Lower leg skin (tissue), 3 donors: Measurements from ENCODE around the gene RAP1GDS1.
"Not testable (repeated sequence)": the region's sequence is repeated elsewhere in the genome, so short reads cannot be mapped to it uniquely, and the experiment has no call there.

Experiments used
- POLR2A ChIP-seq, 2 donors: fragments of 450-650 bp; IDR thresholded peaks; one replicate each; pipeline ENCODE4 v1.6.1; 2016 to 2017; ENCODE audit warnings: antibody characterized with exemption in 2 of 2, mild to moderate bottlenecking in 1 of 2, moderate library complexity in 1 of 2
- TF ChIP-seq, protein P1 (sequence below), 3 donors: fragments of 450-650 bp; IDR thresholded peaks; one replicate each; pipeline ENCODE4 v1.5.1; 2016; ENCODE audit warnings: antibody characterized with exemption in 3 of 3, mild to moderate bottlenecking in 3 of 3, moderate library complexity in 2 of 3

GRCh38 chr4:98457422-98457821, 196.2 kb downstream of the RAP1GDS1 start:
- TF ChIP-seq, protein P1, sequence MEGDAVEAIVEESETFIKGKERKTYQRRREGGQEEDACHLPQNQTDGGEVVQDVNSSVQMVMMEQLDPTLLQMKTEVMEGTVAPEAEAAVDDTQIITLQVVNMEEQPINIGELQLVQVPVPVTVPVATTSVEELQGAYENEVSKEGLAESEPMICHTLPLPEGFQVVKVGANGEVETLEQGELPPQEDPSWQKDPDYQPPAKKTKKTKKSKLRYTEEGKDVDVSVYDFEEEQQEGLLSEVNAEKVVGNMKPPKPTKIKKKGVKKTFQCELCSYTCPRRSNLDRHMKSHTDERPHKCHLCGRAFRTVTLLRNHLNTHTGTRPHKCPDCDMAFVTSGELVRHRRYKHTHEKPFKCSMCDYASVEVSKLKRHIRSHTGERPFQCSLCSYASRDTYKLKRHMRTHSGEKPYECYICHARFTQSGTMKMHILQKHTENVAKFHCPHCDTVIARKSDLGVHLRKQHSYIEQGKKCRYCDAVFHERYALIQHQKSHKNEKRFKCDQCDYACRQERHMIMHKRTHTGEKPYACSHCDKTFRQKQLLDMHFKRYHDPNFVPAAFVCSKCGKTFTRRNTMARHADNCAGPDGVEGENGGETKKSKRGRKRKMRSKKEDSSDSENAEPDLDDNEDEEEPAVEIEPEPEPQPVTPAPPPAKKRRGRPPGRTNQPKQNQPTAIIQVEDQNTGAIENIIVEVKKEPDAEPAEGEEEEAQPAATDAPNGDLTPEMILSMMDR (IDR thresholded peaks at IDR 0.05): not testable (repeated sequence)
- TF ChIP-seq POLR2A (IDR thresholded peaks at IDR 0.05): not testable (repeated sequence)
